ENCODE data around the gene PRPF40B.

Gene PRPF40B

DNA sequence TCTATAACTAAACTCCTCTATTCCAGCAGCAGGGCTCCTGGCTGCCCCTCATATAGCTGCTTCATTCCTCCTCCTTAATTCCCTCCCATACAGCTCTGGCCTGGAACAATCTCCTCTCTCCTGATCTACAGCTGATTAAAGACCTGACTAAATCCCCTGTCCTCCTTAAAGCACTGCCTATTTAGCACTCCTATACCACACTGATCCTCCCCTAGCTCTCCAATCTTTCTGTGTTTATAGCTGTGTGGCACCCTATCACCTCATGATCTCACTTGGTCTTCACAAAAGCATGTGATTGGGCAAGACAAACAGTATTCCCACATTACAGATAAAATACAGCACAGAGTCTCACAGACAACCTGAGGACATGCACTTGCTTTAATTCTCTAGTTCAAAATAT is 66.4 kb downstream of the PRPF40B start:
- DNase-seq: no peak

DNA sequence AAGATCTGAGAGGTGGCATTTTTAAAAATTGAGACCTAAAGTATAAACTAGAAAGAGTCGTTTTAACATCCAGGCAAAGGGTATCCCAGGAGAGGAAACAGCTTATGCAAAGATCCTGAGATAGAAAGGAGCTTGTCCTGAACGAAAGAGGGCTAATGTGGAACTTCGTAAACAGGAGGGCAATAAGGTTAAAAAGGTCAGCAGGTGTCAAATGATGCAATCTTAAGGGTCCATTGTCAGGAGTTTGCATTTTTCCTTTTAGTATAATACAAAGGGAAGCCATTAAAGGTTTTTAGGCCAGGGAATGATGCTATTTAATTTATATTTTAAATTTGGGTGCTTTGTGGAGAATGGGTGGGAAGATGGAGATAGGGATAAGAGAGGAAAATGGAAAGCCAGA is 69.5 kb downstream of the PRPF40B start:
- no peak for DNase-seq

DNA sequence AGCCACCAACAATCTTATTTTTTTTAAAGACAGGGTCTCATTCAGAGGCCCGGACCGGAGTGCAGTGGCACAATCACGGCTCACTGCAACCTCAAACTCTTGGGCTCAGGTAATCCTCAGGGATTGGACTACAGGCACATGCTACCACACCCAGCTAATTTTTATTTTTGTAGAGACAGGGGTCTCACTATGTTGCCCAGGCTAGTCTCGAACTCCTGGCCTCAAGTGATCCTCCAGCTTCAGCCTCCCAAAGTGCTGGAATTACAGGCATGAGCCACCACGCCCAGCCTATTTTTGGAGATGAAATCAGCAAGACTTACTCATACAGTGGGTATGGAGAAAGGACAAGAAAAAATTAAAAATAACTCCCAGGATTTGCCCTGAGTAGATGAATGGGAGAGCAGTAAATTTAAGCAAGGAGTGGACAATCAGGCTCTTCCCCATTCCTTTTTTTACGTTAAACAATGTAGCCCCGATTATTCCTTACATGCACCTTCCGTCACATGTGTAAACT is 70.6 kb downstream of the PRPF40B start:
- DNase-seq: no peak
